HepG2 (cell line): ENCODE measurements around the gene ZNF880. TPM values are rescaled to one million over a fixed set of nuclear protein-coding genes. Genes with fewer than 3 reads are reported as not detected.
A peak's percentile ranks its signal among the peaks of the same experiment; 100 is the strongest.

Experiments
- CBX5 ChIP-seq: sonication (generic); formaldehyde crosslinking; IDR thresholded peaks from 2 replicates; pipeline ENCODE4 v1.4.0; 2020; ENCODE audit warnings: missing genetic modification reagents, borderline replicate concordance
- CREM ChIP-seq, 2 experiments: sonication (generic) in 1 of 2; formaldehyde crosslinking in 1 of 2; IDR thresholded peaks; 2 replicates each; pipeline versions ENCODE4 v1.4.0 to v1.6.1; 2016 to 2020; ENCODE audit warnings: antibody characterized with exemption in 1 of 2, mild to moderate bottlenecking in 1 of 2, missing genetic modification reagents in 1 of 2
- E2F2 ChIP-seq: sonication (generic); formaldehyde crosslinking; IDR thresholded peaks from 2 replicates; pipeline ENCODE4 v1.4.0; 2020; ENCODE audit warnings: missing genetic modification reagents, borderline replicate concordance
- FOXP4 ChIP-seq: sonication (generic); formaldehyde crosslinking; IDR thresholded peaks from 2 replicates; pipeline ENCODE4 v1.4.0; 2020; ENCODE audit warnings: missing genetic modification reagents
- GABPA ChIP-seq, 2 experiments: IDR thresholded peaks; 2 replicates each; pipeline ENCODE4 v1.6.1; 2011 to 2016; ENCODE audit warnings: low read depth in 2 of 2, low read length in 1 of 2, missing biosample characterization in 1 of 2, missing genetic modification characterization in 1 of 2
- KAT8 ChIP-seq: IDR thresholded peaks from 2 replicates; pipeline ENCODE4 v1.6.1; 2016; ENCODE audit warnings: missing genetic modification reagents, missing compliant biosample characterization
- KLF9 ChIP-seq: IDR thresholded peaks from 2 replicates; pipeline ENCODE4 v1.6.1; 2016; ENCODE audit warnings: low read depth
- MEIS1 ChIP-seq: sonication (generic); formaldehyde crosslinking; IDR thresholded peaks from 2 replicates; pipeline ENCODE4 v1.9.0; 2021; ENCODE audit warnings: mild to moderate bottlenecking, missing genetic modification reagents, moderate library complexity, borderline replicate concordance
- MEIS2 ChIP-seq: sonication (generic); formaldehyde crosslinking; IDR thresholded peaks from 2 replicates; pipeline ENCODE4 v1.9.0; 2021; ENCODE audit warnings: mild to moderate bottlenecking, missing genetic modification reagents
- NKX3-1 ChIP-seq: sonication (generic); formaldehyde crosslinking; IDR thresholded peaks from 2 replicates; pipeline ENCODE4 v1.5.0; 2020; ENCODE audit warnings: missing genetic modification reagents
- ONECUT2 ChIP-seq: sonication (generic); formaldehyde crosslinking; IDR thresholded peaks from 2 replicates; pipeline ENCODE4 v1.4.0; 2020; ENCODE audit warnings: missing genetic modification reagents
- PHF8 ChIP-seq: sonication (generic); formaldehyde crosslinking; IDR thresholded peaks from 2 replicates; pipeline ENCODE4 v1.5.0; 2020; ENCODE audit warnings: missing genetic modification reagents
- SOX13 ChIP-seq, 3 experiments: fragments of 450-650 bp in 1 of 3; sonication (generic) in 1 of 3; formaldehyde crosslinking in 1 of 3; IDR thresholded peaks in 2 of 3; conservative IDR thresholded peaks in 1 of 3; 2 replicates each; pipeline versions ENCODE4 v1.5.0 to v1.6.1; 2016 to 2020; ENCODE audit warnings: antibody characterized with exemption in 1 of 3, mild to moderate bottlenecking in 1 of 3, missing compliant biosample characterization in 1 of 3, missing genetic modification reagents in 1 of 3, moderate library complexity in 1 of 3
- UBTF ChIP-seq: sonication (generic); formaldehyde crosslinking; IDR thresholded peaks from 2 replicates; pipeline ENCODE4 v1.4.0; 2020; ENCODE audit warnings: mild to moderate bottlenecking, missing genetic modification reagents
- ZNF160 ChIP-seq: sonication (generic); formaldehyde crosslinking; IDR thresholded peaks from 2 replicates; pipeline ENCODE4 v1.8.0; 2022; ENCODE audit warnings: mild to moderate bottlenecking, inconsistent platforms, missing genetic modification reagents
- ZNF510 ChIP-seq: sonication (generic); formaldehyde crosslinking; IDR thresholded peaks from 2 replicates; pipeline ENCODE4 v1.4.0; 2020; ENCODE audit warnings: low read depth, mild to moderate bottlenecking, missing genetic modification reagents
- ZNF513 ChIP-seq: sonication (generic); formaldehyde crosslinking; conservative IDR thresholded peaks from 2 replicates; pipeline ENCODE4 v1.5.0; 2020; ENCODE audit warnings: missing genetic modification reagents
- ZNF556 ChIP-seq: sonication (generic); formaldehyde crosslinking; IDR thresholded peaks from 2 replicates; pipeline ENCODE4 v1.4.0; 2020; ENCODE audit warnings: mild to moderate bottlenecking, missing genetic modification reagents, borderline replicate concordance
- ZNF644 ChIP-seq: IDR thresholded peaks from 2 replicates; pipeline ENCODE4 v1.6.1; 2016; ENCODE audit warnings: low read depth
- polyA plus RNA-seq, 8 experiments: library from polyadenylated mRNA; depleted of rRNA in 3 of 8; stranded (reverse) in 7 of 8; unstranded in 1 of 8; fragments of >200 nt; fragmentation: Illumina TruSeq in 4 of 8; extraction: Trizol in 4 of 8; gene quantifications; 2 replicates each; pipeline versions ENCODE4 v1.2.1 to v1.2.3, GENCODE V29; 2011 to 2016; ENCODE audit warnings: low read depth in 4 of 8, missing spikeins in 1 of 8, mixed read lengths in 1 of 8; ENCODE audit not compliant: insufficient read depth in 1 of 8
- total RNA-seq, 5 experiments: library from RNA; depleted of rRNA; stranded (reverse); fragments of >200 nt; fragmentation: Illumina TruSeq; extraction: Trizol; gene quantifications; 2 replicates each; pipeline ENCODE4 v1.2.3, GENCODE V29; 2016; ENCODE audit warnings: low read depth in 1 of 5

The ZNF880 gene
- total and polyA plus RNA-seq, 2 of the 13 experiments (the other 11 are each of a cell fraction or from before 2014, with no cell fraction given), result 0.03 to 0.18 TPM

- TF ChIP-seq E2F2 (CRISPR knock-in tag) (no peak), NKX3-1 (0 out of 2 replicates have a peak, but pooled peaks have one; percentile 16), KAT8 (peak; percentile 94), FOXP4 (CRISPR knock-in tag) (0 out of 2 replicates have a peak, but pooled peaks have one; percentile 23), UBTF (CRISPR knock-in tag) (peak; percentile 59), CBX5 (peak; percentile 69; the same call in 1 of the 2 replicates), ZNF510 (CRISPR knock-in tag) (0 out of 2 replicates have a peak, but pooled peaks have one; percentile 57), MEIS1 (CRISPR knock-in tag) (0 out of 2 replicates have a peak, but pooled peaks have one; percentile 59), GABPA (IDR thresholded peaks at IDR 0.05; ENCODE audit: low read depth, low read length) (peak; percentile 90), GABPA (CRISPR knock-in tag; IDR thresholded peaks at IDR 0.05; ENCODE audit: low read depth) (peak; percentile 96), ONECUT2 (CRISPR knock-in tag) (0 out of 2 replicates have a peak, but pooled peaks have one; percentile 6), PHF8 (CRISPR knock-in tag) (peak; percentile 70; the same call in 1 of the 2 replicates), ZNF160 (CRISPR knock-in tag) (0 out of 2 replicates have a peak, but pooled peaks have one; percentile 11), ZNF556 (CRISPR knock-in tag) (0 out of 2 replicates have a peak, but pooled peaks have one; percentile 32), KLF9 (CRISPR knock-in tag) (peak; percentile 53; the same call in 1 of the 2 replicates), ZNF644 (CRISPR knock-in tag) (no peak), CREM (IDR thresholded peaks at IDR 0.05) (peak; percentile 74), CREM (CRISPR knock-in tag; IDR thresholded peaks at IDR 0.05) (no peak), MEIS2 (CRISPR knock-in tag) (0 out of 2 replicates have a peak, but pooled peaks have one; percentile 18), ZNF513 (CRISPR knock-in tag) (no peak), SOX13 (IDR thresholded peaks at IDR 0.05) (no peak), SOX13 (CRISPR knock-in tag; conservative IDR thresholded peaks at IDR 0.05 in 1 of 2, IDR thresholded peaks at IDR 0.05 in 1 of 2) (peak in 1 of 2 experiments; percentile 43; a peak in 1 of 4 replicates)
Measured at GRCh38 chr19:52397310-52398080, 27.8 kb downstream of the ZNF880 start, which contains the start of gene ZNF528 (continued).
